Spleen (tissue), 11 donors: ENCODE data around the gene WFDC1. TPM values are rescaled to one million over a fixed set of nuclear protein-coding genes. Genes with fewer than 3 reads are reported as not detected.

Source experiments
- DNase-seq: peaks from one replicate; pipeline ENCODE4 v3.0.0-alpha.2; 2020
- H3K27ac ChIP-seq, 8 donors: fragments of 200-600 bp; sonication (generic) in 7 of 8; 1 replicate in 4 of 8; 2 replicates in 4 of 8; pipeline versions ENCODE4 v1.5.0 to v1.8.0; 2016 to 2021; ENCODE audit warnings: inconsistent platforms in 4 of 8, mild to moderate bottlenecking in 4 of 8, moderate library complexity in 1 of 8
- H3K27me3 ChIP-seq, 7 donors: fragments of 200-600 bp; sonication (generic) in 6 of 7; replicated peaks in 1 of 7; 1 replicate in 4 of 7; 2 replicates in 3 of 7; pipeline versions ENCODE4 v1.5.0 to v1.8.0; 2016 to 2021; ENCODE audit warnings: inconsistent platforms in 3 of 7, mild to moderate bottlenecking in 1 of 7
- H3K36me3 ChIP-seq, 6 donors: fragments of 200-600 bp; sonication (generic) in 5 of 6; 1 replicate in 4 of 6; 2 replicates in 2 of 6; pipeline versions ENCODE4 v1.5.0 to v1.8.0; 2016 to 2021; ENCODE audit warnings: inconsistent platforms in 2 of 6
- H3K4me1 ChIP-seq, 6 donors: fragments of 200-600 bp; sonication (generic) in 5 of 6; 1 replicate in 3 of 6; 2 replicates in 3 of 6; pipeline versions ENCODE4 v1.5.0 to v1.8.0; 2016 to 2021; ENCODE audit warnings: inconsistent platforms in 3 of 6
- H3K4me3 ChIP-seq, 8 donors: fragments of 200-600 bp; sonication (generic) in 7 of 8; 1 replicate in 4 of 8; 2 replicates in 4 of 8; pipeline versions ENCODE4 v1.5.0 to v1.8.0; 2016 to 2021; ENCODE audit warnings: inconsistent platforms in 4 of 8, mild to moderate bottlenecking in 4 of 8, moderate library complexity in 2 of 8
- H3K9me3 ChIP-seq, 8 donors: fragments of 200-600 bp; sonication (generic) in 7 of 8; 1 replicate in 4 of 8; 2 replicates in 4 of 8; pipeline versions ENCODE4 v1.5.0 to v1.8.0; 2016 to 2021; ENCODE audit warnings: inconsistent platforms in 4 of 8
- POLR2A ChIP-seq, 3 donors: fragments of 450-650 bp; IDR thresholded peaks; one replicate each; pipeline ENCODE4 v1.5.1; 2017; ENCODE audit warnings: antibody characterized with exemption in 3 of 3, mild to moderate bottlenecking in 1 of 3
- POLR2AphosphoS5 ChIP-seq, 3 donors: sonication (generic); formaldehyde crosslinking; IDR thresholded peaks; one replicate each; pipeline ENCODE4 v1.5.1; 2017; ENCODE audit warnings: antibody characterized with exemption in 3 of 3
- WGBS, 5 donors: extraction: QIAGEN DNeasy Blood & Tissue Kit in 3 of 5; methylation state at CpG; one replicate each; pipeline versions ENCODE4 v1.1.5 to v1.1.7; 2013 to 2018; 5-methylcytosine and 5-hydroxymethylcytosine counted together
- intact Hi-C: fragments of 100-400 bp; cut with DNase I; formaldehyde crosslinking; loops from one replicate; pipeline ENCODE4 v1.15.0; 2023; ENCODE audit warnings: low total_unique reads
- polyA plus RNA-seq, 3 donors: library from polyadenylated mRNA; stranded (reverse); fragments of 200-250 nt; gene quantifications; one replicate each; pipeline ENCODE4 v1.2.1, GENCODE V29; 2013
- total RNA-seq, 7 donors: library from RNA; depleted of rRNA in 3 of 7; stranded (reverse); fragments of >200 nt in 3 of 7; fragmentation: NEBNext Ultra II Directional in 4 of 7; extraction: Animal tissue kit (Norgen Biotek cat#: 25700) in 4 of 7; gene quantifications; one replicate each; pipeline versions ENCODE4 v1.1.0 to v1.2.1, GENCODE V29; 2016 to 2021
- TF ChIP-seq, protein P1 (sequence below), 11 experiments: fragments of 200-600 bp in 7 of 11; fragments of 450-650 bp in 4 of 11; sonication (generic) in 4 of 11; IDR thresholded peaks in 8 of 11; conservative IDR thresholded peaks in 3 of 11; 1 replicate in 7 of 11; 2 replicates in 4 of 11; pipeline versions ENCODE4 v1.4.0 to v1.8.0; 2016 to 2021; ENCODE audit warnings: antibody characterized with exemption in 11 of 11, inconsistent platforms in 4 of 11, mild to moderate bottlenecking in 1 of 11
- donor health status: healthy with polysubstance abuse.
- donor health status: DM: no; HTN: no; CAD: no; lungs with moderate emphysema.
- donor health status: DM: no; HTN: no; CAD: no.
- donor health status: Bipolar disorder and iron deficiency.
- donor health status: healthy.
- donor health status: DM: no; HTN: no; CAD: no.
- donor health status: DM: yes; HTN: yes; CAD: no.

WFDC1 gene
- total and polyA plus RNA-seq, 10 donors: 1.6 to 6.6 (median 2.2) TPM

DNA sequence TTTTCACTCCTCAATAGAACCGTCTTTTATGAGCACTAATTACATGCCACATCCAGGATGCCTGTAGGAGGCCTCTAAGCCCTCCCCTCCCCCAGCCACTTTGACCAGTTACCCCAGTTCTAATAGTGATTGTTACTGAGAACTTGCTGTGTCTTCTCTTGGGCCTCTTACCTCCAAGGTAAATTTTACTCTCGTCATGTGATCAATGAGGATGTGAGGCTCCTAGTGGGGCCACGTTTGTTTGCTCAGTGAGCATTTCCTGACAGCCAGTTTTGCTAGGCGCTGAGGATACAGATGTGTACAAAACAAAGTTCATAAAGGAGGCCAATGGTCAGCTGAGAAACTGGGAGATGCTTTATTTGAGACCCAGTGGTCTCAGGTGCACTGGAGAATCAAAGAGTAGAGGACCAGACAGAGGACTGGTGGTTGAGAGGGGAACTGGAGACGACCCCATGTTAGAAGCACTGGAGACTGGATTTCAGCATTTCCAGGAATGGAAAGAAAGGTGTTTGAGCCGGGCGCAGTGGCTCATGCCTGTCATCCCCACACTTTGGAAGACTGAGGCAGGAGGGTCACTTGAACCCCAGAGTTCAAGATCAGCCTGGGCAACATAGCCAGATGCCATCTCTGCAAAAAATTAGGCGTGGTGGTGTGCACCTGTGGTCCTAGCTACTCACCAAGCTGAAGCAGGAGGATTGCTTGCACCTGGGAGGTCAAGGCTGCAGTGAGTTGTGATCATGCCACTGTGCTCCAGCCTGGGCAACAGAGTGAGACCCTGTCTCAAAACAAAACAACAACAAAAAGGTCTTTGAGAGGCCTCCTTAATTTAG is 76.3 kb downstream of the WFDC1 start:
- intact Hi-C loops: no loop called here
- Histone ChIP-seq H3K4me3 (no peak overlapping the region), H3K4me1 (peaks cover 8 to 38% (median 18%) of the 10 kb centered on the region in 6 donors), H3K36me3 (no peaks in the 10 kb centered on the region), H3K27me3 (peaks cover 3 to 83% (median 41%) of the 10 kb centered on the region in 7 donors), H3K9me3 (no peaks in the 10 kb centered on the region), H3K27ac (no peak overlapping the region)
- no peak for TF ChIP-seq POLR2A (IDR thresholded peaks at IDR 0.05)
- TF ChIP-seq POLR2AphosphoS5 (IDR thresholded peaks at IDR 0.05): no peak
- TF ChIP-seq, protein P1, sequence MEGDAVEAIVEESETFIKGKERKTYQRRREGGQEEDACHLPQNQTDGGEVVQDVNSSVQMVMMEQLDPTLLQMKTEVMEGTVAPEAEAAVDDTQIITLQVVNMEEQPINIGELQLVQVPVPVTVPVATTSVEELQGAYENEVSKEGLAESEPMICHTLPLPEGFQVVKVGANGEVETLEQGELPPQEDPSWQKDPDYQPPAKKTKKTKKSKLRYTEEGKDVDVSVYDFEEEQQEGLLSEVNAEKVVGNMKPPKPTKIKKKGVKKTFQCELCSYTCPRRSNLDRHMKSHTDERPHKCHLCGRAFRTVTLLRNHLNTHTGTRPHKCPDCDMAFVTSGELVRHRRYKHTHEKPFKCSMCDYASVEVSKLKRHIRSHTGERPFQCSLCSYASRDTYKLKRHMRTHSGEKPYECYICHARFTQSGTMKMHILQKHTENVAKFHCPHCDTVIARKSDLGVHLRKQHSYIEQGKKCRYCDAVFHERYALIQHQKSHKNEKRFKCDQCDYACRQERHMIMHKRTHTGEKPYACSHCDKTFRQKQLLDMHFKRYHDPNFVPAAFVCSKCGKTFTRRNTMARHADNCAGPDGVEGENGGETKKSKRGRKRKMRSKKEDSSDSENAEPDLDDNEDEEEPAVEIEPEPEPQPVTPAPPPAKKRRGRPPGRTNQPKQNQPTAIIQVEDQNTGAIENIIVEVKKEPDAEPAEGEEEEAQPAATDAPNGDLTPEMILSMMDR (IDR thresholded peaks at IDR 0.05 in 8 of 11, conservative IDR thresholded peaks at IDR 0.05 in 3 of 11): no peak
- no peak for DNase-seq
- 61 to 75% (median 69%) methylated on average over 8 of the region's 8 CpGs for WGBS, 5 donors

DNA sequence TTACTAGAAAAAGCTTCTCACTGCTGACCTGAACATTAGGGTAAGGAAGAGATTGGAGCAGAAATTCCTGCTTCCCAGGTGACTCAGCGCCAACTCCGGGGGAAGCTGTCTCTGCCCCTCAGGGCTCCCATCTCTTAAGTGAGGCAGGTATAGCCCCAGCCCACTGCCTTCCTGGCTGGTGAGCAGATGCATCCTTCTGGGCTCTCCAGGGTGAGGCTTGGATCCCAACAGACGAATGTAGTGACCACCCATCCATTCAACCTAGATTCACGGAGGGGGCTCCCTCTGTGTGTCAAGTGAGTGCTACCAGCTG is 76.8 kb downstream of the WFDC1 start:
- Histone ChIP-seq H3K9me3 (no peaks in the 10 kb centered on the region), H3K4me3 (no peak overlapping the region), H3K27me3 (peaks cover 3 to 80% (median 39%) of the 10 kb centered on the region in 7 donors), H3K27ac (no peak overlapping the region), H3K4me1 (peaks cover 8 to 38% (median 18%) of the 10 kb centered on the region in 6 donors), H3K36me3 (no peaks in the 10 kb centered on the region)
- no peak for TF ChIP-seq POLR2A (IDR thresholded peaks at IDR 0.05)
- TF ChIP-seq, protein P1 (IDR thresholded peaks at IDR 0.05 in 8 of 11, conservative IDR thresholded peaks at IDR 0.05 in 3 of 11): no peak
- TF ChIP-seq POLR2AphosphoS5 (IDR thresholded peaks at IDR 0.05): no peak
- intact Hi-C loops: no loop called here
- no peak for DNase-seq
- WGBS, 5 donors: 73 to 86% (median 79%) methylated on average over 3 to 4 of the region's 4 CpGs

DNA sequence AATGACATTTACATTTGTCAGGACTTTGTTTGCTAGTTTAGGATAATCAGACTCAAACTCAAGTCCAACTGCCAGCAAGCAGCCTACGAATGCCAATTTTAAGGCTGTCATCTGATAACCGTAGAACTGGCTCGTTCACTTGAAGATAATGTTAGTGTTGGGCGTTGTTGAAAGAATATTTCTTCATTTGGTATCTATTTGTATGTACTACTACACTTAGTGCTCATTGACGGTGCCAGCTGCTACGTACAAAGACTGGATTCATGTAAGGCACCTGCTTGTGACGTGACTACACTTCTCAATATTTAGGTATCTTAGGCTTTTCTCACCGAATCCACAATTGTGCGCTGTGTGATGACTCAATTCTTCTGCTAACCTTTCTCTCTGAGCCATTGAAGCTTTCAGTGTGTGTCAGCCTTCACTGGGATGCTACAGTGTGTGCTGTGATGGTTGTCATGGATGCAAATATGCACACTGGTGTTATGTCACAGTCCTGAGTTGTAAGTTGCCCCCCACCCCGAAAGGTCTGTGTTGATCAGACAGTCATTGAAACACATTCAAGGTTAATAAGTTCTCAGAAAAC is 79.3 kb downstream of the WFDC1 start:
- WGBS, 5 donors: 72 to 85% (median 79%) methylated on average over 10 of the region's 10 CpGs
- H3K27me3 ChIP-seq: peaks cover 0 to 71% (median 16%) of the 10 kb centered on the region in 7 donors
- peaks cover 0 to 16% (median 2%) of the 10 kb centered on the region in 6 donors for H3K4me1 ChIP-seq
- no peak for DNase-seq
- H3K9me3 ChIP-seq: no peaks in the 10 kb centered on the region
- H3K36me3 ChIP-seq: no peaks in the 10 kb centered on the region
- no peak overlapping the region for H3K4me3 ChIP-seq
- H3K27ac ChIP-seq: peak overlapping the region in 1 of 8 donors; percentile 38
- intact Hi-C loops: no loop called here
- TF ChIP-seq POLR2AphosphoS5 (IDR thresholded peaks at IDR 0.05): no peak
- TF ChIP-seq, protein P1 (IDR thresholded peaks at IDR 0.05 in 8 of 11, conservative IDR thresholded peaks at IDR 0.05 in 3 of 11): no peak
- TF ChIP-seq POLR2A (IDR thresholded peaks at IDR 0.05): no peak

DNA sequence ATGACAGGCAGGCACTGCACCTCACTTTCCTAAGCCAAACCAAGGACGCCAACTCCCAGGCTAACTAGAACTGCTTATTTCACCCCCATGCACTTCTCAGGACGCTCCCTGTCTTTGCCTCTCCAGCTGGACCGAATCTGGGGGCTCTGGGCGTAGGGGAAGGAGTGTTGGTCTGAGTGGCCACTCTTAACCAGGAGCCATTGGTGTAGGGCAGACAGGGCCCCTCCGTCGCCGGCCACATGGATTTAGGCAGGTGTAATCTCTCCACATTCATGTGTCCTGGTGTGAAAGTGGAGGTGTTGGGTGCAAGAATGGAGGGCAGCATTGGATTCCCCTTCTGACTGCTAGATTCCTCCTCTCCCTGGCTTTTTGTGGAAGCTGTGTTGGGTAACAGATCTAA is 83.4 kb downstream of the WFDC1 start:
- intact Hi-C loops: no loop called here
- H3K4me3 ChIP-seq: no peak overlapping the region
- peak; percentile 47 for DNase-seq
- no peaks in the 10 kb centered on the region for H3K9me3 ChIP-seq
- TF ChIP-seq POLR2AphosphoS5 (IDR thresholded peaks at IDR 0.05): no peak
- TF ChIP-seq POLR2A (IDR thresholded peaks at IDR 0.05): no peak
- TF ChIP-seq, protein P1 (IDR thresholded peaks at IDR 0.05 in 8 of 11, conservative IDR thresholded peaks at IDR 0.05 in 3 of 11): no peak
- H3K4me1 ChIP-seq: peaks cover 0 to 15% (median 4%) of the 10 kb centered on the region in 6 donors
- 65 to 94% (median 86%) methylated on average over 4 to 7 of the region's 7 CpGs for WGBS, 5 donors
- H3K36me3 ChIP-seq: no peaks in the 10 kb centered on the region
- no peak overlapping the region for H3K27ac ChIP-seq
- H3K27me3 ChIP-seq: peaks cover 0 to 46% (median 0%) of the 10 kb centered on the region in 7 donors
